Heart left ventricle (tissue), 13 donors: ENCODE measurements around the gene NAPSA.

ENCODE experiments used
- POLR2A ChIP-seq, 2 donors: fragments of 450-650 bp; IDR thresholded peaks; one replicate each; pipeline ENCODE4 v1.6.1; 2017; ENCODE audit warnings: antibody characterized with exemption in 2 of 2, mild to moderate bottlenecking in 2 of 2, moderate library complexity in 2 of 2
- TF ChIP-seq, protein P1 (sequence below), 12 donors: fragments of 200-600 bp; sonication (generic) in 4 of 12; IDR thresholded peaks; one replicate each; pipeline versions ENCODE4 v1.5.0 to v1.8.0; 2018 to 2022; ENCODE audit warnings: antibody characterized with exemption in 12 of 12, mild to moderate bottlenecking in 5 of 12
- donor health status: ischemic (EF 13 %, LVEDD 7.1; RV severe dilation, severe dysfunction).
- donor health status: DM: no; HTN: yes; CAD: no.
- donor health status: DM: no; HTN: no; CAD: no.
- donor health status: ischemic (EF 25% LVEDD 6.9; RV normal size, moderate dysfunction).
- donor health status: ischemic (EF 25% LVEDD 5.7; RV mildly dilated, moderate dysfunction).
- donor health status: ischemic (EF 35%, LVEDD 5.7; RV mildly dilated, moderate dysfunction).
- donor health status: nonischemic (EF 11% LVEDD 7.7; RV severe dilation, severe dysfunction).
- donor health status: DM: yes; HTN: yes; CAD: no.
- donor health status: PGD.
- donor health status: ischemic (EF 29% LVEDD 5.4; RV normal size, mild dysfunction).
- donor health status: nonischemic (EF 23%, LVEDD 6.1; RV moderate dilation, normal function).

DNA sequence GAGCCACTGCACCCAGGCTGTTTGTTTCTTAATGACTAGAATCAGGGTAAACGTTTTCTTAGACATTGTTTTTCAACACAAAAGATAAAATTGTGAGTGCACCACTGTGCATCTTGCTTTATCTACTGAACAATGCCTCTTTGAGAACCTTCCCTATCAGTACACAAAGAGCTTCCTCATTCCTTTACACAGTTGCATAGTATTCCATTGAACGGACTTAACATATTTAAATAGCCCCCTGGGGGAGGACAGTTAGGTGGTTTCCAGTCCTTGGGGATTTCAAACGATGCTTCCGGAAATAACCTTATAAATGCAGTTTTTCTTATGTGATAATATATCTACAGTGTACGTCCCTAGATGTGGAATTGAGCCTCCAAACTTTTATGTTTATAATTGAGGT lies 27.3 kb upstream of the NAPSA start:
- no peak for TF ChIP-seq POLR2A (IDR thresholded peaks at IDR 0.05)
- TF ChIP-seq, protein P1, sequence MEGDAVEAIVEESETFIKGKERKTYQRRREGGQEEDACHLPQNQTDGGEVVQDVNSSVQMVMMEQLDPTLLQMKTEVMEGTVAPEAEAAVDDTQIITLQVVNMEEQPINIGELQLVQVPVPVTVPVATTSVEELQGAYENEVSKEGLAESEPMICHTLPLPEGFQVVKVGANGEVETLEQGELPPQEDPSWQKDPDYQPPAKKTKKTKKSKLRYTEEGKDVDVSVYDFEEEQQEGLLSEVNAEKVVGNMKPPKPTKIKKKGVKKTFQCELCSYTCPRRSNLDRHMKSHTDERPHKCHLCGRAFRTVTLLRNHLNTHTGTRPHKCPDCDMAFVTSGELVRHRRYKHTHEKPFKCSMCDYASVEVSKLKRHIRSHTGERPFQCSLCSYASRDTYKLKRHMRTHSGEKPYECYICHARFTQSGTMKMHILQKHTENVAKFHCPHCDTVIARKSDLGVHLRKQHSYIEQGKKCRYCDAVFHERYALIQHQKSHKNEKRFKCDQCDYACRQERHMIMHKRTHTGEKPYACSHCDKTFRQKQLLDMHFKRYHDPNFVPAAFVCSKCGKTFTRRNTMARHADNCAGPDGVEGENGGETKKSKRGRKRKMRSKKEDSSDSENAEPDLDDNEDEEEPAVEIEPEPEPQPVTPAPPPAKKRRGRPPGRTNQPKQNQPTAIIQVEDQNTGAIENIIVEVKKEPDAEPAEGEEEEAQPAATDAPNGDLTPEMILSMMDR (IDR thresholded peaks at IDR 0.05), result no peak
